CD4-positive, alpha-beta T cell treated with Interleukin-6 for 4 hours (primary cell): Measurements from ENCODE around the gene IBTK.
"Not testable (repeated sequence)": the region's sequence is repeated elsewhere in the genome, so short reads cannot be mapped to it uniquely, and the experiment has no call there.

ENCODE experiments used
- DNase-seq: peaks from one replicate; pipeline ENCODE4 v3.0.0-alpha.2; 2020; ENCODE audit warnings: mixed read lengths

Gene IBTK

GRCh38 chr6:82246802-82247504, 591 bp downstream of the IBTK start:
- no peak for DNase-seq

DNA sequence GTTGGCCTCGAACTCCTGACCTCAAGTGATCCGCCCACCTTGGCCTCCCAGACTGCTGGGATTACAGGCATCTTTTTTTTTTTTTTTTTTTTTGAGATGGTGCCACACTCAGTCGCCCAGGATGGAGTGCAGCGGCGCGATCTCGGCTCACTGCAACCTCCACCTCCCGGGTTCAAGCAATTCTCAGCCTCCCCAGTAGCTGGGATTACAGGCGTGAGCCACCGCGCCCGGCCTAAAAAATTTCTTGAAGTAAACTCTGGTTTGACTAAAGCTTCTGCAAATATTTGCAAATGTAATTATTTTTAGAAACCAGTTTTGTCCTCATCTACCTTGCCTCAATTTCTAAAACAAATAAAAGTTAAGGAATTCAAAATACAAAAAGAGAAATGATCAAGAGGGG, 1.2 kb downstream of the IBTK start:
- DNase-seq = no peak

DNA sequence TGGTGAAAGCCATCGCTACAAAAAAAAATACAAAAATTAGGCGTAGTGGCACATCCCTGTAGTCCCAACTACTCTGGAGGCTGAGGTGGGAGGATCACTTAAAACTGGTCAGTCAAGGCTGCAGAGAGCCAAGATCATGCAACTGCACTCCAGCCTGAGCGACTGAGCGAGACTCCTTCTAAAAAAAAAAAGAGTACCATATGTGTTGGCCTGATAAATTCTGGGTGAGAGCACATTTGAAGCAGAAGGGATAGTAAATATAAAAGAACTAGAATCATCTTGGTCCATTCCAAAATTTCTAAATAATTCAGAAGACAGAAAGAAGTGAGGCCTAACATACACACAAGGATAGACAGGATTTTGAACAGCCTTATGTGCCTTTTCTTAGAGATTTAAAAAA, 2.2 kb downstream of the IBTK start:
- DNase-seq = no peak

GRCh38 chr6:82243884-82244283, 3.7 kb downstream of the IBTK start:
- no peak for DNase-seq

DNA sequence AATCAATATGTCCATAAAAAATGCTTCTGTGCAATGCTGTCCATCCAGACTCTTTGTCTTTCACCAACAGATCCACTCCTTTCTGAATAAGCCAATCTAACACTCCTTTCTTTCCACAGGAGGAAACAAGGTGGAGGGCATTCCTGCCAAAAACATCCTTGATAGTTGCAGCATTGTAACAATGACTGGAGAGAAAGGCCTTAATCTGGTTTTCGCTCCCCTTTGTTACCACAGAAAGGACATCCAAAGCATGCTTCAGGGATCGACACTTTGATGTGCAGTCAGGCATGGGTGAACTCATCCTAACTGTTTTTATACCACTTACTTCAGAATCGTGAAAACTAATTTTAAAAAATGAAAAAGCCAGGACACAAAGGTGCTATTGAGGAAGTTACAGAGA, 7.4 kb downstream of the IBTK start:
- no peak for DNase-seq

DNA sequence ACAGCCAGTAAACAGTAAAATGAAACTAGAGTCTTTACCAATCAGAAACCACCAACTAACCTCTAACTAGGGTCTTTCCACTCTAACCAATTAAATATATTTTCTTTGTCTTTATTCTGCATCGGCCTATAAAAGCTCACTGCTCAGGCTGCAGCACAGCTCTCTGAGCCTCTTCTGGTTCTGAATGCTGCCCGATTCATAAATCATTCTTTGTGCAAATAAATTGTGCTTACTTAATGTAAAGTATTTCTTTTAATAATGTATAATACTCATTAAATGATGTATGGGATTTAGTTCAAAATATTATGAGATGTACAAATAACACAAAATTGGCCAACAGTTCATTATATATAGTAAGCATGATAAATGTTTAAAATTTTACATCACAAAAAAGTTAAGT, 7.9 kb downstream of the IBTK start:
- no peak for DNase-seq

GRCh38 chr6:82237013-82237412, 10.5 kb downstream of the IBTK start:
- no peak for DNase-seq

DNA sequence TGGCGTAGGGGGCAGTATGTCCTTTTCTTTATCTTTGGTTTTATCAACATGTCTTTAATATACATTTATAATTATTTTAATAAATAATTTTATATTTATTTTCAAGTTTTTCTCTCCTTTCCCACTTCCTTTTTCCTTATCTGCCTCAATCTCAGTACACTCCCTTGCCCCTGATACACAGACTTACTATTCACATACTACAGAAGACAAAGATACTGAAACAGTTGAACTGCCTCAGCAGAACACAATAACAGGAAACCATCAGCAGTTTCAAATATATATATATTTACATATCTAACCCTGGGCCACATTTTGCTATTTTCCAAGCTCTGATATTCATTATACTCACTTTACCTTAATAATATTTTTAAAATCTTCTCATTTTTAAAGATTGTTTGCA, 19.8 kb downstream of the IBTK start:
- DNase-seq = no peak

- no peak for DNase-seq
Observed at GRCh38 chr6:82220167-82220566, 27.4 kb downstream of the IBTK start.

DNA sequence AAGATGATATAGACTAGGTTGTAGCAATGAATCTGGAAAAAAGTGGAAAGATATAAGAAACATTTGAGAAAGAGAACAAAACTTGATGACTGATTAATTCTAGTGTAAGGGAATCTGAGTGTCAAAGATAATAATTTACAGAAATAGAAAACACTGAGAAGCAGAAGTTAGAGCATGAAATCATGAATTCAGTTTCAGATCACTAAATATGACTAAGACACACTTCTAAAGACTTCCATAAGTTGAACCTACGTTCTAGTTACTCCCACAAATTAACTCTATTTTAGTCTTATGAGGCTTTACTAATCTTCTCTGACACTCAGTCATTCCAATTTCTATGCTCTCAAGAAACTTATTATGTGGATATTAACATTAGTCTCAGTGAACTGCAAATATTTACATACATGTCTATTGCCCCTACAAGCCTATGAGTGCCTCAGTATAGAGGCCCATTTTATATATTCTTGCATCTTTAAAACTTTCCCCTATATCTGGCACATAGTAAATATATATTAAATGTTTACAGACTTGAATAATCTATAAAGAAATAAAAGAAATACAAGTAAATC, 30.4 kb downstream of the IBTK start:
- no peak for DNase-seq

DNA sequence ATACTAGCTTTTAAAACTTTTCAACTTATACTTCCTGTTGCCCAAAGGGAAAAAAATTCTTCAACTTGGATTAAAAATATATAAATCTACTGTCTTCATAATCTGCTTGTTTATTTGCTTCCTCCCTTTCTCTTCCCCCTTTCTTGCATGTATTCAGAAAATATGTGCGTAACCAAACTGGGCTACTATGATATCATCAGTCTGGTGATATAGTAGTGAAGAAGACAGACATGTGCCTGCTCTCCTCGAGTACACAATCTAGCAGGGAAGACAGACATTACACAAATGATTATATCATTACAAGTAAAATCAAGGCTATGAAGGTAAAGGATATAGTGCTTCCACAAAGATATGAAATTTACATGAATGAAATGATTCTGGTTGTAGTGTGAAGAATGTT, 31.0 kb downstream of the IBTK start:
- DNase-seq = no peak

DNA sequence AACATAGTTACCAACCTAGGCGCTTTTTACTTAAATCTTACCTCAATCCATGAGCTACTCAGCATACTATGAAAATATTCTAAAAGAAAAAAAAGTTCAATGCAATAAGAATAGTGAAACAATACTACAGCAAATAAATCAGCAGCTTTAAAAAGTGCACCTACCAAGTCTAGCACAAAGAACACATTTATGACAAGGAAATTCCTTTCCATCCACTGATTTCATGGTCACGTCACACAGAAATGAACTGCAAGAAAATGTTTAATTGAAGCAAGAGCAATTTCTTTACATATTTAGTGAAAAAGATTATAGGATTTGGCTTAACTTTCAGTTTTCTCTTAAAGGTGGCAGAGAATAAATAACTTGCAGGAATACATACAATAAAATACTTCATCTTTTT, 36.2 kb downstream of the IBTK start:
- no peak for DNase-seq

DNA sequence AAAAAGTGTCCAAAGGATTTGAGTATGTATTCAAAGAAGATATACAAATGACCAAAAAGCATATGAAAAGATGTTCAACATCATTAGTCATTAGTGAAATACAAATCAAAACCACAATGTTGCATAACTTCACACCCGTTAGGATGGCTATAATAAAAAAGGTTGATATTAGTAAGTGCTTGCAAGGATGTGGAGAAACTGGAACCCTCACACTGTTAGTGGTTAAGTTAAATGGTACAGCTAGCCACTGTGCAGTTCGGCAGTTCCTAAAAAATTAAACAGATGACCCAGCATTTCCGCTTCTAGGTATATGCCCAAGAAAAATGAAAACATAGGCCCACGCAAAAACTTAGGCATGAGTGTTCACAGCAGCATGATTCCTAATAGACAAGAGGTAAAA, 38.6 kb downstream of the IBTK start:
- no peak for DNase-seq

DNA sequence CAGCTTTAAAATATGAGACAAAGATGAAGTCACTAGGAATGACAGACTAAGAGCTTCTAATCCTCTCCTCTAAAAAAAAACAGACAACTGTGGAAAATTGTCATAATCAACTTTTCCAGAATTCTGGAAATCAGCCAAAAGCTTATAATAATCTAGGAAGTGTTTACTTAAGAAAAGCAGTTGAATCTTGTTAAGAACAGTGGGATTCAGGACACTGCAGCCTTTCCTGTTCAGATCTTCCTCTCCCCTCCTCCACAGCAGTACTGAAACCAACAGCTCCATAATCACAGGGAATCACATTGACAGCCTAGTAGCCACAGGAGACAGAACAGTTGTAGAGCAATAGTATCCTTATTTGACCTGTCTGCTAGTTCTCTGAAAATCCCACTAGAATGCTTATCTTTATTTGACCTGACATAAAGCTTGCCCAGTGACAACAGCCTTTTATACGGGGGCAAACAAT, 41.6 kb downstream of the IBTK start:
- DNase-seq = no peak

DNA sequence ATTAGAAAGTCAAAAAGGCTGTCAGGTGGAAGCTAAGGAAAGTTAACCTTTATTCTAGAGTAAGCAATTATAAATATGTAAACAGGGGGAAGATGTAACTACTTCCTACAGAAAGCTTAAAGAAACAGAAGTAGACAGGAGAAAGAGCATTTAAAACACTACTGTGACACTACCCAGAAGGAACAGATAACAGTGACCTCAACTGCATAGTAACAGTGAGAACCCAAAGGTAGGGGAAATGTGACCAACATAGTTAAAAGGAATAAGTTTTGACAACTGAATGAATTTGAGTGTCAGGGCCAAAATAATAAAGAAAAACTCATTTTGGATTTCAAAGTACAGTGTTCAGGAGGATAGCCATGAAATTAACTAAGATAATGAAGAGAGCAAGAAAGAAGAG, 43.5 kb downstream of the IBTK start:
- DNase-seq = no peak

DNA sequence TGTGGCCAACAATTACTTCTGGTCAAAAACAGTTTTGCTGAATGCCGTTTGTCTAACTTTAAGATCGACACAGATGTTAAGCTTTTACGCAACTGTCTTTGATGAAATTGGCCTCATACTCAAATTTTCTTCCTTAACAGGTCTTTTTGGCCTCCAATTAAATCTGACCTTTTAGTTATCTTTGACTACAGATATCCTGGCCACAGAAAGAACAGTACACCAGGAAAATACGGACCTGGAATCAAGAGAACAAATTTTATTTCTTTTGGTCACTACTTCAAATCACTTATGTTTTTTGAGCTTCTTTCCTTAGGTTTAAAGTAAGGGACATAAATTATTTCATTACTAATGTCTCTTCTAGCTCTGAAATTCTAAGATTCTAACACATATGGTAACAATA, 49.8 kb downstream of the IBTK start:
- no peak for DNase-seq

- DNase-seq = not testable (repeated sequence)
Observed at GRCh38 chr6:82197245-82197644, 50.3 kb downstream of the IBTK start.

- DNase-seq = no peak
Observed at GRCh38 chr6:82196161-82196560, 51.4 kb downstream of the IBTK start.

DNA sequence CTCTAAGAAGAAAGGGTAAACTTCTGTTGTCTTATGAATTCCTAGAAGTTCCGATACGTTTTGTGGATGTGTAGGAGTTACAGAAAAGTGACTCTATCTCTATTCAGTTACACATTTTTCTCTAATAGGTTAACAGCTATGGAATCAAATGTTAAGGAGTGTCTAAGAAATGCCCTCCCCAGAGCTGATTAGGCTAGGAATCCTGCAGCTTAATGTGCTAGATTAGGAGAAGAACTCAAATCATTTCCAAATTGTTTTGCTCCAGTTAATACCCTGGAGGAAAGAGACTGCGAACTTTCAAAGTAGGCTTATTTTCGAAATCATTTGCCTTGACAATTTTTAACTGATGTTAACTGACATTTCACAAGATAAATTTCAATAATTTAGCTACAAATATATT, 51.9 kb downstream of the IBTK start:
- no peak for DNase-seq

- DNase-seq = no peak
Observed at GRCh38 chr6:82185948-82186535, 61.5 kb downstream of the IBTK start.

GRCh38 chr6:82183642-82184282, 63.8 kb downstream of the IBTK start:
- DNase-seq = no peak

GRCh38 chr6:82182756-82183155, 64.8 kb downstream of the IBTK start:
- no peak for DNase-seq

DNA sequence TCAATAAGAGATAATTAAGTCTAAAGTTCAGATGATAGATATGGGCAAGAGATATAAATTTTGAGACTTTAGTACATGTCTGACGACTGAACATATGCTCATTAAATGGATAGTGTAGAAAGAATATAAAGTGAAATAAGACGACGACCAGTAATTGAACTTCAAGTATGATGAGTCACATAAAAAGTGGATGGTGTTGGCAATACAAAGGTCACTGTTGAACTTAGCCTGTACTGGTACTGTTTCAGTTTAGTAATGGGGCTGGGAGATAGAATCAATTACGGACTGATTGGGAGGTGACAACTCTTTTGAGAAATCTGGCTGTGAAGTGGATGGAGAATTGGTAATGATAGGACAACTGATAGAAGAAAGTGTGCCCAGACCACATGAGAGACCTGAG, 68.1 kb downstream of the IBTK start:
- DNase-seq = no peak

DNA sequence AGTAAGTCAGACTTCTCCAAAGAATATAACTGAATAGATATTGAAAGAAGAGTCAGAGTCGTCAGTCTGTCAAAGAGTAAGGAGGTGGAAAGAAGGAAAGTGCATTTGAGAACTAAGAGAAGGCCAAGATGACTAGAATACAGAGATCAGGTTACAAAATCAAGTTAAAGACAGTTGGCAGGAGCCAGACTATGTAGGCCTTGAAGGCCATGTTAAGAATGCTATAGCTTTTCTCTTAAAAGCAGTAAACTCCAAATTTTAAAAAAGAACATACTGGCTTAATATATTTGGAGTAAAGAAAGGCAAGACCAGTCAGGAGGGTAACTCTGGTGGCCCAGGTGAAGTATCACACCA, 68.8 kb downstream of the IBTK start:
- DNase-seq = no peak
